Activated gamma-delta T cell treated with anti-CD3 and anti-CD28 coated beads, Interleukin-2, amount 50 U/mL, for 16 hours (primary cell): ENCODE results near the gene DOLK.

Experiments used
- DNase-seq: peaks from one replicate; pipeline ENCODE4 v3.0.0-alpha.2; 2020; ENCODE audit warnings: low read depth

DOLK gene

GRCh38 chr9:128933731-128934130 is 13.7 kb downstream of the DOLK start:
- no peak for DNase-seq

DNA sequence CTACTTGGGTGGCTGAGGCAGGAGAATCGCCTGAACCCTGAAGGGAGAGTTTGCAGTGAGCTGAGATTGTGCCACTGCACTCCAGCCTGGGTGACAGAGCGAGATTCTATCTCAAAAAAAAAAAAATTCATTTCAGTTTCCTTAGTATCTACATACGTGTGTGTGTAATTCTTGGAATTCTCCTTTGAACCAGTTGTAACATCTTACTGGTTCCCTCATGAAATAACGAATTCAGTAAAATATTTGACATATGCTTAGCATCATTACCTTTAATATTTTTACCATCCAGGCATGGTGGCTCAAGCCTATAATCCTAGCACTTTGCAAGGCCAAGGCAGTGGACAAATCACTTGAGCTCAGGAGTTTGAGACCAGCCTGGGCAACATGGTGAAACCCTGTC is 17.8 kb downstream of the DOLK start:
- no peak for DNase-seq

GRCh38 chr9:128928624-128929023 is 18.8 kb downstream of the DOLK start:
- DNase-seq = no peak

- DNase-seq = no peak
These were observed 19.5 kb downstream of the DOLK start for GRCh38 chr9:128927731-128928411.

DNA sequence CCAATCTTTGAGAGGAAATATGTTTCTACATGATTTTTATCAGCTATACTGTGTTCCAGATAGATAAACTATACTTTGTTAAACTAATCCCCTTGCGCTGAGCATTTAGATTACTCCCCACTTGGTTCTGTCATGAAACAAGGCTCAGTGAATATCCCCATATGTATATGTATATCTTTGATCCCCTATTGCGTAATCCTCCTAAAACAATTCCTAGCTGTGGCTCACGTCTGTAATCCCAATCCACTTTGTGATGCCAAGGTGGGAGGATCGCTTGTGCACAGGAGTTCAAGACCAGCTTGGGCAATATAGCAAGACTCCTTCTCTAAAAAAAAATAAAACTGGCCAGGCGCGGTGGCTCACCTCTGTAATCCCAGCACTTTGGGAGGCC is 23.9 kb downstream of the DOLK start:
- DNase-seq = no peak

GRCh38 chr9:128921881-128922763 is 25.3 kb downstream of the DOLK start:
- DNase-seq = no peak

DNA sequence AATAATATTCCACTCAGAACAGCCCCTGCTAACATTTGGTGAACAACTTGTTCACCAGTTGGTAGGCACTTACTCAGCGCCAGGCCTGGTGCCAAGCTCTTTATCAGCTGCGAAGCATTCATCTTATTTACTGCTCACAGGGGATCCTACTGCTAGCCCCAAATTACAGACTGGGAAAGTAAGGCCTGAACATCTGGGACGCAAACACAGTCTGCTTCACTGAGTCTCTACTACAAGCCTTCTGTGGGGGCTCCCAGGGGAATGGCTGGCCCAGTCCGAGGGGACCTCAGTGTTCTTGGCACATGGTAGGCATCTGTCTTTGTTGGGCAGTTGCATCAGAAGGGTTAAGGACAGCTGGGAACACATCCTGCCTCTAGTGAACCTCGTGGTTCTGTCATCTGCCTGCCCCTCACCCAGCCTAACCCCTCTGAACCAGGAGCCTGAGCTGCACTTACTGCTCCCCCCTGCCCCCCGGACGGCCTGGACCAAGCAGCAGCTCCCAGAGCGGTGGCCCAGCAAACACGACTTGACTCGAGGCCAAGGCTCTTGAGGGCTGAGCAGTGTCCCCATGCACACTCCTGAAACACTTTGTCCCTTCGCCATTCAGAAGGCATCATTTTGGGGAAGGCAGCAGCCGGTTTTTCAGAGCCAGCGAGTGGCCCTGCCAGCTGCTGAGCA is 26.9 kb downstream of the DOLK start, which contains the start of gene PHYHD1:
Gene PHYHD1 (plus strand): TSS at position 602 of the 678 bp plus-strand sequence. CDS start 1,342 bp downstream, outside the sequence.
- DNase-seq = no peak

GRCh38 chr9:128919402-128920089 is 27.9 kb downstream of the DOLK start:
- no peak for DNase-seq

GRCh38 chr9:128918921-128919320 is 28.5 kb downstream of the DOLK start:
- DNase-seq = no peak

DNA sequence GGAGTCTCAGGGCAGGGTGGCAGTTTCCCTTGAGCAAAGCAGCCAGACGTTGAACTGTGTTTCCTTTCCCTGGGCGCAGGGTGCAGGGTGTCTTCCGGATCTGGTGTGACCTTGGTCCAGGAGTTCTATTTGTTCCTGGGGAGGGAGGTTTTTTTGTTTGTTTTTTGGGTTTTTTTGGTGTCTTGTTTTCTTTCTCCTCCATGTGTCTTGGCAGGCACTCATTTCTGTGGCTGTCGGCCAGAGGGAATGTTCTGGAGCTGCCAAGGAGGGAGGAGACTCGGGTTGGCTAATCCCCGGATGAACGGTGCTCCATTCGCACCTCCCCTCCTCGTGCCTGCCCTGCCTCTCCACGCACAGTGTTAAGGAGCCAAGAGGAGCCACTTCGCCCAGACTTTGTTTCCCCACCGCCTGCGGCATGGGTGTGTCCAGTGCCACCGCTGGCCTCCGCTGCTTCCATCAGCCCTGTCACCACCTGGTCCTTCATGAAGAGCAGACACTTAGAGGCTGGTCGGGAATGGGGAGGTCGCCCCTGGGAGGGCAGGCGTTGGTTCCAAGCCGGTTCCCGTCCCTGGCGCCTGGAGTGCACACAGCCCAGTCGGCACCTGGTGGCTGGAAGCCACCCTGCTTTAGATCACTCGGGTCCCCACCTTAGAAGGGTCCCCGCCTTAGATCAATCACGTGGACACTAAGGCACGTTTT is 30.1 kb downstream of the DOLK start:
- DNase-seq = no peak

DNA sequence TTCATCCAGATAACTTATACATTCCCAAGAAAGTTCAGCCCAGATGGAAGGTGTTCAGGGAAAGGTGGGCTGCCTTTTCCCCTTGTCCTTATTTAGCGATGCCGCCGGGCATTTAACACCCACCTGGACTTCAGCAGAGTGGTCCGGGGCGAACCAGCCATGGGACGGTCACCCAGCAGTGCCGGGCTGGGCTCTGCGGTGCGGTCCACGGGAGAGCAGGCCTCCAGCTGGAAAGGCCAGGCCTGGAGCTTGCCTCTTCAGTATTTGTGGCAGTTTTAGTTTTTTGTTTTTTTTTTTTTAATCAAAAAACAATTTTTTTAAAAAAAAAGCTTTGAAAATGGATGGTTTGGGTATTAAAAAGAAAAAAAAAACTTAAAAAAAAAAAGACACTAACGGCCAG is 30.7 kb downstream of the DOLK start:
- DNase-seq = no peak

DNA sequence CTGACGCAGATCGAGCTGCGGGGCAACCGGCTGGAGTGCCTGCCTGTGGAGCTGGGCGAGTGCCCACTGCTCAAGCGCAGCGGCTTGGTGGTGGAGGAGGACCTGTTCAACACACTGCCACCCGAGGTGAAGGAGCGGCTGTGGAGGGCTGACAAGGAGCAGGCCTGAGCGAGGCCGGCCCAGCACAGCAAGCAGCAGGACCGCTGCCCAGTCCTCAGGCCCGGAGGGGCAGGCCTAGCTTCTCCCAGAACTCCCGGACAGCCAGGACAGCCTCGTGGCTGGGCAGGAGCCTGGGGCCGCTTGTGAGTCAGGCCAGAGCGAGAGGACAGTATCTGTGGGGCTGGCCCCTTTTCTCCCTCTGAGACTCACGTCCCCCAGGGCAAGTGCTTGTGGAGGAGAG is 31.2 kb downstream of the DOLK start:
- no peak for DNase-seq

- no peak for DNase-seq
These were observed 33.2 kb downstream of the DOLK start for GRCh38 chr9:128913995-128914772.

DNA sequence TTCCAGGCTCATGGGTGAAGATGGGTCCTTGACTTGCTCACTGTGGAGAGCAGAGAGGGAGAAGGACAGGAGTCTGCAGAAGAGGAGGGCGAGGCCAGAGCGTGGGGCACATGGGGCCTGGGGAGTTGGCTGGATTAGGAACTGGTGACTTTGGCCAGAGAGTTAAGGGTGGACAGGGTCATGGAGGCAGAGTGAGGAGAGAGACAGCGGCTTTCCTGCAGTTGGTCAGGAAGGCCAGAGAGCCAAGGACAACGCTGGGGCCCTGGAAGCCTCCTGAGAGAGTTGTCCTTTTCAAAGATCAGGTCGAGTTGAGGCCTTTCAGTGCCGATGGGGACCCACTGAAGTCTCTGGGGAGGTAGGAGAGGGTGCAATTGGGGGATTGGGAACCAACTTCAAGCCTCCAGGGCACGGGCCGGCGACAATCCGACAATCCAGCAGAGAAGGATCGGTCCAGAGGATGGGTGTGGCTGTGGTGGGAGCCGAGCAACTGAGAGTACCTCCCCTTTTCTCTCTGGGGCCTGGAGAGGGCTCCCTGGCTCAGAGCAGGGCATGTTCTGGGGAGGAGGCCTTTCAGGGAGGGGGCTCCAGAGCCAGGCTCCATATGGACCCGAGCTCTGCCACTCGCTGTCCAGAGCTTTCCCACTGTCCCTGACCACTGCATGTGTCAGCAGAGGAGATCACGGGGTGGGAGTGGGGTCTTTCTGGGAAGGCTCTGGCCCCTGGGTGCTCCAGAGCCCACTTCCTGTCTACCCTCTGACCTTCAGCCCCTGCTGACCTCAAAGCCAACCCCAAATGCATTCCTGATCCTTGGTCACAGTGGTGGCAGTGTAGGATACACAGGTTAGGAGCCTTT is 34.1 kb downstream of the DOLK start:
- DNase-seq = no peak

DNA sequence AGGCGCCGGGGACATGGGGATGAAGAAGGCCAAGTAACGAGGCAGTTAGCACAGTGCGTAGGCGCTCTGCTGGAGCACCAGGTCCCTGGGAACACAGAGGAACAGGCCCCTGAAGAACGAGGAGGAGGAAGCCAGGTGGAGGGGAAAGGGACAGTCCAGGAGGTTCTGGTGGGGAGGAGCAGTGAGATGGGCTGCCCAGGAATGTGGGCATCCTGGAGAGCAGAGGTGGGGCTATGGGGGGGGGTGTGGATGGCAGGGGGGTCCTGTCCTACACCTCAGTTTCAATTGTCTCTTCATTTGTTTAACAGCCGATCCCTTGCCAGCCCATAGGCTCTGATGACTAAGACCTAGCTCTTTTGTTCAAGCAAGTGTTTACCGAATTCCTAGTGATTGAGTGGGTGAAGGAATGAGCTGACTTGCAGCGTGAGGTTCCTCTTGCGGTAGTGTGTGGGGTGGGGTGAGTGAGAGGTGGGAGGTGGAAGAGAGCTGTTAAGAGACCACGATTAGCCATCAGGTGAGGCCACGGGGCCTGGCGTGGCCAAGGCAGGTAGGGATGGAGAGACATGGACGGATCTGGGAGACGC is 35.0 kb downstream of the DOLK start:
- DNase-seq = no peak

DNA sequence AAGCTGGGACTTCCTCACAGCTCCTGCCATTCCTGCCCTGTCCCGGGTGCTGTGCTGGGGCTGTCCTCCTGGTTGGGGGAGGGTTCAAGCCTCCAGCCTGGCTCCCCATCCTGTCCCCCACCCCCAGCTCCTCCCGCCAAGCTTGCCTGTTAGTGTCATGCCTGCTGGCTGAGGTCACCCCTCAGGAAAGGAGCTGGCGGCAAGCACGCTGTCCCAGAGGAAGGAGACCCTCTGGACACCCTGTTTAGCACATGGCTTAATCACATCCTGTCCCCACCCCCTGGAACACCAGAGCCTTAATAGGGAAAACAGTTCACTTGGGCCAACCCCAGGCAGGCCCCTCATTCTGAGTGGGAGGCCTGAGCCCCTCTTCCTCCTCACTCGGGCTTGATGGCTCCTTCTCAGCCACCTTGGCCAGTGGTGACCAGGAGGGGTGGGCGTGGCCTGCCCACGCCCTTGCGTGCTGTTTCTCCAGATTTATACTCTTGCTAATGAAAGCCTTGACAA is 35.8 kb downstream of the DOLK start:
- no peak for DNase-seq

DNA sequence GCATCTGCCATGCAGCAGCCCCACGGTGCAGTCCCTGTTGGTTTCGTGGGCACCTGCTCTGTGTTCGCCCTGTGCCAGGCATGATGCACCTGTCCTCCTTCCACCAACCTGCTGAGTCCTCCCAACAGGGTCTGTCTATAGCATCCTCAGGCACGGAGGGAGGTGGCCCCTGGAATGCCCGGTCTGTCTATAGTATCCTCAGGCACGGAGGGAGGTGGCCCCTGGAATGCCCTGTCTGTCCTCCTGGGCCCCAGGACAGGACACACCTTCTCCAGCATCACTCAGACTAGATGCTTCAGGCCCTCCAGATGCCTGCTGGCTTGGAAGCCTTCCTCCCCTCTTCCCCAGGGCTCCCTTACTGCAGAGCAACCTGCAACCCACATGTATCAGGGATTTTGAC is 36.5 kb downstream of the DOLK start:
- DNase-seq = no peak

DNA sequence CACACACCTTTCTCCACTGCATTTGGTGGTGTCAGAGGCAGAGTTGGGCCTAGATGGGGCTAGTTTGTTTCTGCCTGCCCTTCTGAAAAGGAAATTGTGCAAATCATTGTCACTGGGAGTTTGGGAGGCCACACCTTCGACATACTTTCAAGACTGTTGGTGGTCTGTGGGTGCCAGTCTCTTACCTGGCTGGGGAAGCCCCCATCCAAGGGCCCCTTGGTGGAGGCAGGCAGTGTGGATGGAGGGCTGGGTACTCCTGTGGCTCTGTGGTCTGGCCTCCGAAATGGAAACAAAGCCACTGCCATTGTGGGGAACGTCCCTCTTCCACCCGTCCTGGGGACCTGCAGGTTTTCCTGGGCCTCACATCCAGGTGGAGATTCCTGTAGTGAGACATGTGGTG is 37.5 kb downstream of the DOLK start:
- DNase-seq = no peak

DNA sequence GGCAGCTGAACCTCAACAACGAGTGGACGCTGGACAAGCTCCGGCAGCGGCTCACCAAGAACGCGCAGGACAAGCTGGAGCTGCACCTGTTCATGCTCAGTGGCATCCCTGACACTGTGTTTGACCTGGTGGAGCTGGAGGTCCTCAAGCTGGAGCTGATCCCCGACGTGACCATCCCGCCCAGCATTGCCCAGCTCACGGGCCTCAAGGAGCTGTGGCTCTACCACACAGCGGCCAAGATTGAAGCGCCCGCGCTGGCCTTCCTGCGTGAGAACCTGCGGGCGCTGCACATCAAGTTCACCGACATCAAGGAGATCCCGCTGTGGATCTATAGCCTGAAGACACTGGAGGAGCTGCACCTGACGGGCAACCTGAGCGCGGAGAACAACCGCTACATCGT is 39.0 kb downstream of the DOLK start:
- DNase-seq = no peak
